Iris pigment epithelial cell (primary cell): ENCODE data around the gene PDZK1IP1.
"Not testable (repeated sequence)": the region's sequence is repeated elsewhere in the genome, so short reads cannot be mapped to it uniquely, and the experiment has no call there.

Experiments used
- DNase-seq: peaks from one replicate; pipeline ENCODE4 v3.0.0-alpha.2; 2011; ENCODE audit warnings: low read depth

PDZK1IP1 gene

DNA sequence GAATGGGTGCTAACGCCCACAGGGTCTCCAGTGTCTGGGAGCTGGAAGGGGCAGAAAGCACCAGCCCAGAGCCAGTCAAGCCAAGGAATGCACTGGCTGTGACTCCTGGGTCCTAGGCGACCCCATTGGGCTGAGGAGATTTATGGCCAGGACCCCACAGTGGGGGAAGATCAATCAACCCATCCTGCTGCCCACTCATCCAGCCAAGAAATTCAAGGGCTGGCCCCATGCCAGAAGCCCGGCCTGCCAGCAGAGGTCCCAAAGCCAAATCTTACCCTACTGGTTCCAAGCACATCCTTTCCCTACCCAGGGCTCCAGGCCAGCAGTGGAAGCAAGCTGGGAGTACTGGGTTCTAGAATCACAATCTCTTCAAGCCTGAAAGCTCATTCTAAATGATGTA lies 6.8 kb upstream of the PDZK1IP1 start:
- no peak for DNase-seq

DNA sequence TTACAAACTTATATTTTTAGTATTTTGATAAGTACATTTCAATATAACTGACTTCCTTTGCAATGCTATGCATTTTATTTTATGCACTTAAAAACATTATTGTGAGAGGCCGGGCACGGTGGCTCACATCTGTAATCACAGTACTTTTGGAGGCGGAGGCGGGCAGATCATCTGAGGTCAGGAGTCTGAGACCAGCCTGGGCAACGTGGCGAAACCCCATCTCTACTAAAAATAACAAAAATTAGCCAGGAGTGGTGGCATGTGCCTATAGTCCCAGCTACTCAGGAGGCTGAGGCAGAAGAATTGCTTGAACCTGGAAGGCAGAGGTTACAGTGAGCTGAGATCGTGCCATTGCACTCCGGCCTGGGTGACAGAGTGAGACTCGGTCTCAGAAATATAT lies 6.1 kb upstream of the PDZK1IP1 start:
- DNase-seq, result not testable (repeated sequence)

DNA sequence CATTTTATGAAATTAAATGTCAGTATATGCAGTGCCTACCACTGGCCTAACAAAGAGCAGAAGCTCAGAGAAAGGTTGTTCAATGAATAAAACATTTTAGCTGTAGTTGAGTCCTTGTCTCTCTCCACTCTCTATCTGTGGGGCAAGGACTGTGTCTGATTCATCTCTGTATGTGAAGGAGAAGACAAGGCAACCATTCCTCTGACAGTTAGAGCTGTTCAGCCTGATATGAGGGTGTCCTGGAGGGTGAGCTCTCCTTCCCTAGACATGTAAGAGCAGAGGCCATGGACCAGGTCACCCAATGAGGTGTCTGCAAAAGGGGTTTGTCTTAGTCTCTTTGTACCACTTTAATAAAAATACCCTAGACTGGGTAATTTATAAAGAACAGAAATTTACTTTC lies 4.5 kb upstream of the PDZK1IP1 start:
- DNase-seq, result no peak

DNA sequence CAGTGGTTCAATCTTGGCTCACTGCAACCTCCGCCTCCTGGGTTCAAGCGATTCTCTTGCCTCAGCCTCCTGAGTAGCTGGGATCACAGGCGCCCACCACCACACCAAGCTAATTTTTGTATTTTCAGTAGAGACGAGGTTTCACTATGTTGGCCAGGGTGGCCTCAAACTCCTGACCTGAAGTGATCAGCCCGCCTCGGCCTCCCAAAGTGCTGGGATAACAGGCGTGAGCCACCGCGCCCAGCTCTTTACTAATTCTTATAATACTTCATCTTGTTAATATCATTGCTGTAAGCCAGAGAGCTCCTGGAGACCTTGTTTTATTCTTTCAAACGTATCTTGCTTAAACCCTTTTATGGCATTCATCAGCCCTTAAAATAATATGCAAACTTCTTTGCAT lies 3.7 kb upstream of the PDZK1IP1 start:
- DNase-seq, result not testable (repeated sequence)

DNA sequence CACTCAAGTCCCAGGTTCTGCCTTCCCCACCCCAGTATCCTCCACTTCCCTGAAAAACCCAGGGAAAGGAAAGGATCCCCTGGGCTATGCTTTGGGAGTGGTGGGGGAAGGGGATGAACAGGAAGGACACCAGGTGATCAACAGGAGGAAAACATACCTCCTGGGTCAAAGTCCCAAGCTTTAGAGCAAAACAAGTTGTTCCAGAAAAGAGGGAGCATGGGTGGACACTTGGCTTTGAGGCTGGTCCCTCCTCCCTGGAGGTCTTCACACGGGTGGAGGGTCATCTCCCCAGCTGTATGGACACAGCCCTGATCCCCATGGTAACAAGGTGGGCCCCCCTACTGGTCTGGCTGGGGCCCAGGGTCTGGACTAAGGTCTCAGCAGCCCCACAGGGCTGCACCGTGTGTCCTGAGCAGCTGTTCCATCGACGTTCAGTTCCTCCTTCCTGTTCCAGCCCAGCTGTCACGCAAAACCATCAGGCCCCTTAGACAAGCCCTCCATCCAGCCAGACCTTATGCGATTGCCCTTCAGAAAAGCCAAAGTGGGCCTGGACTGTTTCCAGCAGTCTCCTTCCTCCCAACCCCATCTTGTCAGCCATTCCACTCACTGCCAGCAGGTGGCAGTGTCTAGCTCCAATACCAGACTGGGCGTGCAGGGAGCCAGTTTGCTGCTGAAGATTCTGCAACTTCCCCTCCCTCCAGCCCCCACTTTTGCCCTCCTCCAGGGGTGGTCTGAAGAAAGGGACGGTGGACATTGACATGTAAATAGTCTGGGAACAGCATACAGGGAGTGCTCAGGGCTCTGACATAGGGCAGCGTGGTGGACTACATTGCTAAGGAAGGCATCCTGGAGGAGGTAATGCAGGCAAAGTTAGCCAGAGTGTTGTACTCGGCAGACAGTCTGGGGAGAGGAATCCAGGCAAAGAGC lies 2.9 kb upstream of the PDZK1IP1 start:
- peak; percentile 49 for DNase-seq

DNA sequence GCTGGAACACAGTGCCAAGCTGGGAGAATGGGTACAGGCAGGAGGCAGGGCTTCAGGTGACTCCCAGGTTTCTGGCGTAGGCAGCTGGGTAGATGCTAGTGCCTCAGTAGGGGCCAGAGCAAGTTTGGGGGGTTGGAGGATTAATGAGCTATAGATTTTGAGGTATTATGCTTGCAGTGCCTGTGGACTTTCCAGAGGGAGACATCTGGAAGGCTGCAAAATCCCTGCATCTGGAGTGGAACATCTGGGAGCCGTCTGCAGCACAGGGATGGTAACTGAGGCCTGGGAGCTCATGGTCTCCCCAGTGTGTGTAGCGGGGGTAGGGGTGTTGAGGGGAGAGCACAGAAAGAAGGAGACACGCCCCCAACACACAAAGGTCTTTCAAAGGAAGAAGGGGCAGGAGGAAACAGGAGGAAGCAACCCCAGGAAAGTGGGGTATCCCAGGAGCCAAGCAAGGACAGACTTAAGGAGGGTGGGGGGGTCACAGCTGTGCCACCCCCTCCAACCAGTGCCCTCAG lies 2.2 kb upstream of the PDZK1IP1 start:
- no peak for DNase-seq

DNA sequence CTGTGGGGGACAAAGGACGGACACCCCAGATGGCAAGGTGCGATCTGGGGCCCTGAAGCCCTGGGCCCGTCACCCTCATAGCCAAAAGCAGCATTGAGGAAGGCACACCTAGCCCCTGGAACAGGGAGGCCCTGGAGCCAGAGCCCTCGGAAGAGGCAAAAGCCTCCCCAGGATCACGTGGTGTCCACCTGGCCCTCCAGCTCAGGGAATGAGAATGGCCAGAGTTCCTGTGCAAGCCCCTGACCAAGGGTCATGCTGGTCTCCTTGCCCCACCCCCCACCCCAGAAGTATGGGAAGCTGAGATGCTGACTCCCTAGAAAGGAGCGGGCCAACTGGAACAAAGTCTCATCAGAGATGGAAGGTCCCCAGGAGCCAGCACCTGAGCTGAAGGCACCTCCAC lies 1.0 kb upstream of the PDZK1IP1 start:
- DNase-seq, result no peak

DNA sequence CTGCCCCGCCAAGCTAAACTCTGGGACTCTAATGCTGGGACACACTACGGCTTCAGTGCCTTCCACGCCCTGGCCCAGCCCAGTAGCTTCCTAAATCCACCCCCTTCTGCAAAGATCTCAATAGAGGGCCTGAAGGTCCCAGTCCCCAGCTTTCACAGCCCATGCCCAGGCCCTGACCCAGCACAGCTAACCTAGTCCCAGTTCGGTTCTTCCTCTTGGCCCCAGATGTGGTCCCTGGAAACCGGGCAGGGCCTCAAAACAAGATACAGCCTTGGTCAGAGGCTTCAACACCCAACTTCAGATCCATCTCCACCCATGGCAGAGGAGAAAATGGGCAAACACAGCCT lies 646 bp upstream of the PDZK1IP1 start:
- no peak for DNase-seq

DNA sequence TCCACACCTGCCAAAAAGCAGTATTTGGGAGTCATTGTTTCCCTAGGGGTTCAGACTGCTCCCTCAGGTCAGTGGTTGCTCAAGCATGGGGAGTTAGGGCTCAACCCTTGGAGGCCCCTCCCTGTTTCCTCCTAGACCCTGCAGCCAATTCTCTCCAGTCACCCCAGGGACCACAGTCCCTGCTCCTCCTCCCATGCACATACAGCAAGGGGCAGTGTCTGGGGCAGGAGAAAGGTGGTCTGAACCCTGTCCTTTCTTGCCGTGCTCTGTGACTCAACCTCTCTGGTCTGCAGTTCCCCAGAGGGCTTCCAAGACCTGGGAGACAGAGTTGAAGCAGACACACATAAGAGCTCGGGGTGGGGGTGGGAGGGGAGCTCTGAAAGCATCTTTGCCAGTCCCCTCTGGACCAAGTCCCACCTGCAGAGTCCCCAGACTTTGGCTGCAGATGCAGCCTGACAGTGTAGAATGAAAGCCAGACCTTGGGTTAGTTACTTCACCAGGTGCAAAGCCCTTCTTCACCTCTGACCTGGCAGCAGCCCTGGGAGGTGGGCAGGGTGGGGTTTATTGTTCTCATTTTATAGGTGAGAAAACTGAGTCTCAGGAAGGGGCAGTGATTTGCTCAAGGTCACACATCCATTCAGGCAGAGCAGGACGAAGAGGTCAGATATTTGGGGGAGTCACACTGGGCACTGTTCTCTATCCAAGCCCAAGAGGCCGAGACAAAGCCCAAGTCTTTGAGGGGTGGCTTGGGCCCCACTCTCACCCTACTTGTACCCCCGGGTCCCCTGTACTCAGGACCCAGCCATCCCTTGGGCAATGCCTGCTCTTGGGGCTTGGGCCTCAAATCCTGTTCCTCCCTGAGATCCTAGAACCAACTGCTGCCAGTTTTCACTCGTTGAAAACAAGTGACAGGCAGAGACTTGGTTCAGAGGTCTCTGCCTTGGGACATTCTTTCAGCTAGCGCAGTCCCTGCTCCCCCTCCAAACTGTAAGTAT lies 748 bp downstream of the PDZK1IP1 start:
- no peak for DNase-seq

DNA sequence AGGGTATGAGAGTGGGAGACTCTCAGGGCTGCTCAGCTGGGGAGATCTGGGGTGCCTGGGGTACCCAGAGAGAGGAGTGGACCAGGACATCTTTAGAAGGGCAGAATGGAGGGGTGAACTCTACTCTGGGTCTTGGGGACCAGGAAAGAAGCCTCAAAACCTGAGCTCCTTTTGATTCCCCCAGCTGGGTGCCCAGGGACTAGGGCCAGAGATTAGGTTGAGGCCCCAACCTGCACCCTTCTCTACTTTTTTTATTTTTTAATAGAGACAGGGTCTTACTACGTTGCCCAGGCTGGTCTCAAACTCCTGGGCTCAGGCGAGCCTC lies 1.9 kb downstream of the PDZK1IP1 start:
- no peak for DNase-seq

DNA sequence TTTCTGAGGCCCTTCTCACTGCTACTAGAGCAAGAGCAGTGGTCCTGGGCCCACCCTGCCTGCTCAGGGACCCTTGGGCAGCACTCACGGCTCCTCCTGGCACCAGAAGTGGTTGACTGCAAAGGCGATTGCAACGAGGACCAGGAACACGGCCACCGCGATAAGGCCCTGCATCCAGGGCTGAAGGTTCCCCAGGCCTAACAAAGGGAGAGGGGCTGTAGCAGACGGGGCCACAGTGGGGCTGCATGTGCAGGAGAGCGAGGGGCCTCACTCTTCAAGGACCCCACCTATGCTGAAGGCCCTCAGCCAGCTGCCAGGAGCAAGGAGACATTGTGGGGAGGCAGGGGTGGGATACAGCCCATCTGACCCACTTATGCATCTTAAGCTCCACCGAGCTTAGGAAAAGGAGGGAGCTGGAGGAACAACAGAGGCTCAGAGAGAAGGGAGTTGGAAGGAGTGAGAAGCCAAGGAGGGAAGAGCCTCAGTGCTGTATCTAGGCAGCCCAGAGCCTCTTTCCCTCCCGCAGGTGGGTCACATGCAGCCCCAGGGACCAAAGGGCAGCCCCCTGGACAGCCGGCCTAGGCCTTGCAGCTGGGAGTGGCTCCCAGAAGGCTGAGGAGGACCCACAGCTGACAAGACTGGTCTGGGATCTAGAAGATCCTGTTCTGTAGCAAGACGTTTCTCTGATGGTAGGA lies 2.5 kb downstream of the PDZK1IP1 start:
- DNase-seq, result no peak

DNA sequence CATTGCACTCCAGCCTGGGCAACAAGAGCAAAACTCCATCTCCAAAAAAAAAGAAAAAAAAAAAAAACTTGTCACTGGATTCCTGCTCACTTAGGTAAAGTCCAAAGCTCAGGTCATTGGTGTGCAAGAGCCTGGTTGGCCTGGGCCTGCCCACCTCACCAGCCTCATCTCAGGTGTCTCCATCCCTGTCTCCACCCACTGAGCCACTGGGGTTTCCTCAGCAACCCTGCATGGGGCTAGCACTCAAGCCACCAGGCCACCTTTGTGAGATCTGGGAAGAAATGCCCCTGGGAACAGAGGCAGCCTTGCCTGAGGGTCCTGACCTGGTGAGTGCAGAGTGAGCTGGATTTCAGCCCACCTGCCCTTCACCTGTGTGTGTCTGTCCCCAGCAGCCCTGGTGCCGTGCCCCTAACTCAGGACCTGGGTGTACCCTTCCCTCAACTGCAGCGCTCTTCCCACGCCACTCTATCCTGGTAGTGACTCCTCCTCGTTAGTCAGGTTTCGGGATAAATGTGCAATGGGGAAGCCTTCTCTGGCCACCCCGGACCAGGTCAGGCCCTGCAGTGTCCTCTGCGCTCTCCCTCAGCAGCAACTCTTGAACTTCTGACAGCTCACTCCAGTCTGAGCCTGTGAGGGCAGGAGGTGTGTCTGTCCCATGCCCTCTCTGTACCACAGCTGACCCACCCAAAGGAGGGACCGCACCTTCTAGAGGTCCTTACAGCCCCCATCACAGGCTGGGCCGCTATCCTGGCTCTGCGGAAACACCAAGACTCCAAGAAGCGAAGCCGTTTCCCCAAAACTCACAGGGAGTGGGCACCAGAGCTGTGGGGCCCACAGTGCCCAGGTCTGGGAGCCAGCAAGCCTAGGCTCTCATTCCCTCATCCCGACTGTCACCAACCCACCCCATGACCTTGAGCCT lies 3.3 kb downstream of the PDZK1IP1 start:
- no peak for DNase-seq

DNA sequence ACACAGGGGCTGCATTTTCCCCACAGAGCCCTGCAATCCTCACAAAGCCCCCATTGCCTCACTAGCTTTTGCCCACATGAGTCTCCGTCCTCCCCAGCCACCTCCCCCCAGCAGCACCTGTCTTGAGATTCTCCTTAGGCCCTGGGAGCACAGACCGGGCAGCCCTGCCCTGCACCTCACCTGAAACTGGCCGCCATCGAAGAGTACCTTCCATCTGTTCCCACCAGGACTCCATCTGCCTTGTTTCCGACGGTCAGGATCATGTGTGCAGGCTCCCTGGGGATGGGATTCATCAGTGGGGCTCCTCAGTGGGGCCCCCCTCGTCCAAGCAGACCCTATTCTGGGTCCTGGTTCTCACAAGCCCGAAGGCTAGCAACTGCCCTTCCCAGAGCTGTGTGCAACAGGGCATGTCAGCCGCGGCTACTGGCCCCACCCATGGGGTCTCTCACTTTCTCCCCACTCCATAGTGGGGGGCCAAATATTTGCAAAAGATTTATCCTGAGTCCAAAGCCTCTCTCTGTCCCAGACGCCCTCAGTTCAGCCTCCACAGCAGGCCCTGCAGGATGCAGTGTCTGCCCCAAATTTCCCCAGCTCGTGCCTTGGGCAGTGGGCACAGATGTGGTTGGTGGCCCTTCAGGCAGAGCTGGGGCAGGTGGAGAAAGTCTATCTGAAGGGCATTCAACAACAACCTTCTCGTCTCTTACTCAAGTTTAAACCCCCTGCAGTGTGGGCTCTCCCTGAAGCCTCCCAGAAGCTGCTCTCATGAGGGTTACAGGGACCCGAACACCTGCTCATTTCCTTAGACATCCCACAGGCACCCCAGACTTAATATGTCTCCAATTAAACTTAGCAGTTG lies 4.8 kb downstream of the PDZK1IP1 start:
- no peak for DNase-seq

DNA sequence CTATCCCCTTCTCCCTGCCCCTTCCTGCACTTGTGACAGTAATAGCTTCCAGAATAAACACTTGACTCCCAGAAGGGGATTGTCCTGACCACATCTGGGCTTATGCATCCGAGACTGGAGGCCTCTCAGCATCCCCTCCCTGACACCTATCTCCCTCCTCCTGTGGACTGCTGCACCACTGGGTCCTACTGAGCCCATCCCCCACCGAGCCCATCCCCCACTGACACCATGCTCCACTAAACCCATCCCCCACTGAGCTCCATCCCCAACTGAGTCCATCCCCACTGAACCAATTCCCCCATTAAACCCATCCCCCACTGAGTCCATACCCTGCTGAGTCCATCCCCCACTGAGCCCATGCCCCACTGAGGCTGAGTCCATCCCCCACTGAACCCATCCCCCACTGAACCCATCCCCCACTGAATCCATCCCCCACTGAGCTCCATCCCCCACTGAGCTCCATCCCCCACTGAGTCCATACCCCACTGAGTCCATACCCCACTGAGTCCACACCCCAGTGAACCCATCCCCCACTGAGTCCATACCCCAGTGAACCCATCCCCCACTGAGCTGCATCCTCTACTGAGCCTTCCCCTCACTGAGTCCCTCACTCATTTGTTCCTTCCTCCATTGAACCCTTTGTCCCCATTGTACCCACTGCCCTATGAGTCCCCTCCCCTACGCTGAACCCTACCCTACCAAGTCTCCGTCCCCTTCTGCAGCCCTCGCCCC lies 5.6 kb downstream of the PDZK1IP1 start:
- no peak for DNase-seq

DNA sequence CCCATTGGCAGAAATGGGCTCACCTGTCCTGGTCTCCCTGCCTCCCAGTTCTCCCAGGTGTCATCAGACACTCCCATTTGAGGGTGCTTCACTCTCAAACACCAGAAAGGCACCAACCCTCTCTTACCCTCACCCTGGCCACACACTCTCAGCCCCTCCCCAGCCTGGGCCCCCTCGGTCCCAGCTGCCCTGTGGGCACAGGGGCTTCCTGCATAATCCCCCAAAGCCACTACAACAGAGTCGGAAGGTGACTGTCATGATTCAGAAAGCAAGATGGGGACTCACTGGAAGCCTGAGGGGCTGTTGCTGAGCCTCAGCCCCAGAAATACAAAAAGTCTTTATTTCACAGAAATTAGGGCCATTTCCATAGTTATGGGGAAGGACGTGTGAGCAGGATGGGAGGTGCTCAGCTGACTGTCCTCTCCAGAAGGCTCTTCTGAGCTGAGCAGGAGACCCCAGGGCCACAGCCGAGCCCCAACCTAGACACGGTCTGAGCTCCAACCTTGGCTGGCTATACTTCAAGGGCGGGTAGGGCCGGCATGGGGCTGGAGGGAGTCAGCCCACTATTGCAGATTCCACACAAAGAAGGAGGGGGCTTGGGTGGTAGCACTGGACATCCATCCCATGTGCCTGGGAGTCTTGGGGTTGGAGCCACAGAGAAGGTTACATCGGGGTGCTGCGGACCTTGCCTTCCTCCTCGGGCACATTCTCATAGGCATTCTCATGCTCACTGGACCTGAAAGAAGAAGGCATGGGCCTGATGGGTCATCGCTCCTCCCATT lies 6.3 kb downstream of the PDZK1IP1 start:
- DNase-seq, result no peak

DNA sequence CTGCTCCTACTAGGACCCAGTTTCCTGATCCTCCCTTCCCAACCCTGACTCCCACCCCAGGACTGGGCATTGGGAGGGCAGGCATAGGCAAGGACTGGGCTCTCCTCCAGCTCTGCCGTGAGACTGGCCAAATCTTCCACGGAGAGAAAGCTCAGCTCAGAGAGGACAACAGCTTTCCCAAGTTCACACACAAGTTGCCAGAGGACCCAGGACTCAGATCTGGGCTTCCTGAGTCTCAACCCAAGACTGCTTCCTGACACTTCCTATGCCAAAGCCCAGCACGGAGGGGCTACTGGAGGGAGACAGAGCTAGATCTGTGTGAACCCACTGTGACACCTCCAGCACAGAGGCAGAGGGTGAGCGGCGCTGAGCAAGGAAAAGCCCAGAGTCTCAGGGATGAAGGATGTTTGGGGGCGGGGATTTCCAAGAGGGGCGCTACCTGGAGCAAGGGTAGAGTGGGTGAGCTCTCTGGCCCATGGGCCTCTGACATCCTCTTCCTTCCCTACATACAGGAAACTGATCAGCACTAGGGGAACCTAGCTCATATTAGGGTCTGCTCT lies 7.1 kb downstream of the PDZK1IP1 start:
- no peak for DNase-seq

DNA sequence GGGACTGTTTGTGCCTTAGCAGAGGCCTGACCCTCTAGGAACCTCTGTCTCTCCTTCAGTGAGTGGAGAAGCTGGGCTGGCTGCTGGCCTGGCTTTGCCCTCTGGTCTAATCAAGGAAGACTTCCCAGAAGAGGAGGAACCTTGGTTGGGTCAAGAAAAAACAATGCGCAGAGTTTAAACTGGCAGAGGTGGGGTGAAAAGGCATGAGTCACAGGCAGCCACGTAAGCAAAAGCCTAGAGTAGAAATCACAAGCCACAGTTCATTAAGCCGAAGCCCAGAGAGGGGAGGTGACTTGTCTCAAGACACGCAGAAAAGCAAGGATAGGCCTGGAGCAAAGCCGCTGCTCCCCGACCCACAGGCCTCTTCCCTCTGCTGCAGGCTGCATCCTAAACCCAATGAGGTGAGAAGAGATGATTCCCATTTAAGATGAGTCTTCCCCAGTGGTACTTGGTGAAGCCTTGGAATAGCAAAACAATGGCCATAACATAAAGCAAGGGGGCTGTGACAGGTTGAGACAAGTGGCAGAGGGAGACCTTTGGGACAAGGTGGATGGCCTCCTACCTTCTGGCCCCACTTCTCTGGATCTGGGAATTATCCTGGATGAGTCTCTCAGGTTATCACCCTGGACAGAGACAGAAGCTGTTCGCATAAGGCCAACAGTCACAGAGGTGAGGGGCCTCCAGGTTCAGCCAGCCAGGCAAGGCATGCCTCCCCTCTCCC lies 7.7 kb downstream of the PDZK1IP1 start:
- peak; percentile 63 for DNase-seq
